ENCODE results near the gene UBQLN1. TPM values are rescaled to one million over a fixed set of nuclear protein-coding genes. Genes with fewer than 3 reads are reported as not detected.
"Not testable (repeated sequence)": the region's sequence is repeated elsewhere in the genome, so short reads cannot be mapped to it uniquely, and the experiment has no call there.

The UBQLN1 gene
- polyA plus RNA-seq, 1 donor: 67.1 TPM

DNA sequence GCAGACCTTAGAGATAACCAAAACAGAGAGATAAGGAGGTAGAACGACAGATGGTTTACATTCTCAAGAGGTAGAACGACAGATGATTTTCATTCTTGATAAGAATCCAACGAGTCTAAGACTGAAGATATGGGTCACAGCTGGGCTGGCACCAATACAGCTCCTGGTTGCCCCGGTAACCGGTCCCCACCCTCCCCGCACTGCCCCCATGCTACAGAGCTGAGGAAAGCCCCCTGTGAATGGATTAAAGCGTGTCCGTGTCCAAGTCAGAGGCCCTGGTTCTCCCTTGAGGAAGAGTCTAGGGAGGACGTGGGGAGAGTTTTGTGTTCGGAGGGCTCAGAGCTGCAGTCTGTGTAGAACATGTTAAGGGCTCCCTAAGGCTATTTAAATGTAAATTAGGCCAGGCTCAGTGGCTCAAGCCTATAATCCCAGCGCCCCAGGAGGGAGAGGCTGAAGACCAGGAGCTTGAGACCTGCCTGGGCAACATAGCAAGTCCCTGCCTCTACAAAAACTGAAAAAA lies 76.8 kb downstream of the UBQLN1 start:
- DNase-seq: no peak

DNA sequence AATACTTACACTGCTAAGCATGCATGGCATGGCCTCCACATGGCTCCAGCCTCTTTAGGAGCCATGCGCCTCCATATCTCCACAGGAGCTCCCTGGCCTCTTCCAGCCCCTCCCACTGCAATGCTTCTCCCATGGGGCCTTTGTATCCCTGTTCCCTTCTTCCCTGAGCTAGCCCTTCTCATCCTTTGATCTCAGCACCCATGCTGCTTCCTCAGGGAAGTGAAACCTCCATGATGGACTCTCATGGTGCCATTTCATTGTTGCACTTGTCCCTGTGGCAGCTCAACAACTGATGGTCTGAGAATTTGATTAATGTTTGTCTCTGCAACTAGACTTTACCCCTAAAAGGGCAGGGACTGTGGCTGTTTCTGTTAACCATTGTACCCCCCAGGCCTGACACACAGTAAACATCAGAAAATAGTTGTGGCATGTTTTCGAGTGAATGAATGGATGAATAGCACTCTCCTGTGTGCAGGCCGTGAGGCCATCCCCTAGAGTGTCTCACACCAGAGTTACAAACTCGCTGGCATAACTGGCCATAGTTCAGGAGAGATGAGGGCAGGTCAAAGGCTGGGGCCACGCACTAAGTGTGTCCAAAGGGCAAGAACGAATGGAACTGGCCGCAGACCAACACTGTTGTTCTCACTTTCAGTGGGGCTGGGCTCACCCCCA lies 78.2 kb downstream of the UBQLN1 start:
- DNase-seq: no peak

DNA sequence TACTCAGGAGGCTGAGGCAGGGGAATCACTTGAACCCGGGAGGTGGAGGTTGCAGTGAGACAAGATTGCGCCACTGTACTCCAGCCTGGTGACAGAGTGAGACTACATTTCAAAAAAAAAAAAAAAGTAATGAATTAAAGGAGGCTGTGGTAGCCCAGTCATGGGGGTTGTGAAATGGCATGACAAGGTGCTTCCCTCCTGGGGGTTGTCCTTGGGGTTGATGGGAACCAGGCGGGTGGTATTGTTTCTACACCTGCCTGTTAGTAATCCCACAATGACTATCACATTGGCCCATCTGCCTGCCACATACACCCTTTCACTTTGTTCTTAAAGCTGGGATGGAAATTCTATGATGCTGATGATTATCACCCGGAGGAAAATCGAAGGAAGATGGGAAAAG lies 79.2 kb downstream of the UBQLN1 start:
- no peak for DNase-seq

GRCh38 chr9:83625178-83625577 lies 82.6 kb downstream of the UBQLN1 start:
- DNase-seq: no peak

GRCh38 chr9:83623679-83624076 lies 84.1 kb downstream of the UBQLN1 start:
- DNase-seq: no peak

DNA sequence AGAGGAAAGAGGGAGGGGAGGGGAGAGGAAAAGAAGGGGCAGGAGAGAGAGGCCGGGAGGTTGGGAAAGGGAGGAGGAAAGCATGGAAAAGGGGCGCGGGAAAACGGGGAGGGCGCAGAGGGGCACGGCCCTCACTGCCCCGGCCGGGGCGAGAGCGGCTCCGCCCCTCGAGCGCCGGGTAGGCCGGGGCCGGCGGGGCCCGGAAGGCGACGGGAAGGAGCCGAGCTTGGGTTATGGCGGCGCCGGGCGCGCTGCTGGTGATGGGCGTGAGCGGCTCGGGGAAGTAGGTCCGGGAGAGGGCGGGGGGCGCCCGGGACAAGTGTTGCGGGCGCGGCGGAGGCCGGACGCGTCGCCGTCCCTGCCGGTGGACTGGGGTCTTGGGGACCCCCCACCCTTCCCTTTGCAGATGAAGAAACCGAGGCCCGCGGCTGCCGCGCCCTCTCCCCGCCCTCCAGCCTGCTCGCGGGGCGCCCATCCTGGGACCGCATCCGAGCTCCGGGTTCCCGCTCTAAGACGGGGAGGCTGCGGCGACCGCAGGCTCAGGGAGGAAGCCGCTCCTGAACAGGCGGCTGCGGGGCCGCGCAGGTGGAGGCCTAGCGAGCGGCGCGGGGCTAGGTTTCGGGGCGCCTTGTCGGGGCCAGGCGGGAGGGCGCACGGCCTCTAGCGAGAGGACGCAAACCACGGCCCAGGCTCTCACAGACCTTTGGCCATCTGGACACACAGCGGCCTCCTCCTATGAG lies 84.6 kb downstream of the UBQLN1 start, which contains the start of gene IDNK:
IDNK (plus strand) TSS at position 205 of the 740 bp plus-strand sequence; CDS start at position 234, 29 bp downstream.
- peak; percentile 80 for DNase-seq

DNA sequence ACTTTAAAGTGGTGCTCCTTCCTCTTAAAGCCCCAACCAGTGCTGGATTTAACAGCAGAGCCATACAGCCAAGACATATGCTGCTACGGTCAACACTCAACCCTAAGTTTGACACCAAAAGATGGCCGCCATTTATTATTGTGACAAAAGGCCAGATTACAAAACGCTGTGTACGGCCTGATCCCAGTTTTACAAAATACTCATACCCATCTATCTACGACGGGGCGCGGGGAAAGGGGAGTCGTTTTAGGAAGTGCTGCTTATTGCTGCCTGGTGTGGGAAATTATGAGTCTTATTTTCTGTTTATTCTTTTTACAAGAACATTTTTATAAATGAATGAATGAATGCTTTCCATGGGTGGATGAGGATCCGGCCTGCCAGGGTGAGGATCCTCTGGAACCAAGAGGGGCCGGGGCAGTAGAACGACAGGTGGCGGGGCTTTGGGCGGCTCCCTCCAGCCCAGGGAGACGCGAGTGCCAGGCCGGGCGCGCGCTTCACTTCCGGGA lies 85.3 kb downstream of the UBQLN1 start:
- DNase-seq: no peak

- DNase-seq: no peak
Measured at GRCh38 chr9:83620841-83621636, 86.7 kb downstream of the UBQLN1 start.

DNA sequence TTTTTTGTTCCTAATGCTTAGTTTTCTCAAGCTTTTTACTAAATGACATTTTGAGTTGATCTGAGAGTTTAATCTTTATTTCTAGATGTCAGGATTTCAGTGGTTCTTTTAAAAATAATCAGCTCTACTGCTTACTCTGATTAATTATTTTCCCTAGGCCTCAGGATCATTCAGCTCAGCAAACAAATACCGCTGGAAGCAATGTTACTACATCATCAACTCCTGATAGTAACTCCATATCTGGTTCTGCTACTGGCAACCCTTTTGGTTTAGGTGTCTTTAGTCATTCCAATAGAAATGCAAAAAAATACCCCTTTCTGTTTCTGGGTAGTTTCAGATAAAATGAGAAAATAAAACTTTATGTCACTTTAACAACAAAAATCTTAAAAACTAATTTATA lies 90.5 kb downstream of the UBQLN1 start:
- no peak for DNase-seq

GRCh38 chr9:83613298-83613697 lies 94.5 kb downstream of the UBQLN1 start:
- not testable (repeated sequence) for DNase-seq

Other genes with a start within 250 kb of the UBQLN1 start
- 15.4 TPM for gene FRMD3, start 169.6 kb downstream of the UBQLN1 start, polyA plus RNA-seq (ENCODE audit: insufficient read length)
- 4.2 TPM for gene IDNK, start 84.8 kb downstream of the UBQLN1 start, polyA plus RNA-seq (ENCODE audit: insufficient read length)
- gene GKAP1, start 109.8 kb upstream of the UBQLN1 start, polyA plus RNA-seq (ENCODE audit: insufficient read length): 17.2 TPM
- gene KIF27, start 213.5 kb upstream of the UBQLN1 start, polyA plus RNA-seq (ENCODE audit: insufficient read length): 7.3 TPM

All from hindlimb muscle (tissue), 1 donor.